ENCODE data around the gene ZGPAT.

- TF ChIP-seq CTCF (IDR thresholded peaks at IDR 0.05; ENCODE audit: poor library complexity, severe bottlenecking) (no peak), POLR2AphosphoS5 (IDR thresholded peaks at IDR 0.05) (no peak), REST (IDR thresholded peaks at IDR 0.05; ENCODE audit: borderline replicate concordance) (no peak), RAD21 (conservative IDR thresholded peaks at IDR 0.05) (no peak), EZH2 (IDR thresholded peaks at IDR 0.05; ENCODE audit: borderline replicate concordance, insufficient read depth, low read length, poor library complexity, severe bottlenecking) (no peak)
Observed at GRCh38 chr20:63665708-63666107, 42.1 kb upstream of the ZGPAT start.
